Skin epidermis (tissue), 12 donors: ENCODE measurements around the gene LAGE3.

Experiments
- H3K27ac ChIP-seq, 21 experiments: fragments of 200-600 bp; sonication (generic) in 11 of 21; one replicate each; pipeline ENCODE4 v1.5.0; 2020; ENCODE audit warnings: mild to moderate bottlenecking in 3 of 21, inconsistent platforms in 2 of 21, moderate library complexity in 2 of 21
- H3K4me3 ChIP-seq, 7 experiments: fragments of 200-600 bp; sonication (generic) in 2 of 7; one replicate each; pipeline ENCODE4 v1.5.0; 2020; ENCODE audit warnings: inconsistent platforms in 2 of 7, mild to moderate bottlenecking in 2 of 7, moderate library complexity in 1 of 7

The LAGE3 gene

GRCh38 chrX:154440623-154441357 lies 38.3 kb downstream of the LAGE3 start:
- H3K27ac ChIP-seq: no peak overlapping the region
- H3K4me3 ChIP-seq: no peak overlapping the region

- no peak overlapping the region for H3K4me3 ChIP-seq
- no peak overlapping the region for H3K27ac ChIP-seq
These were observed 39.2 kb downstream of the LAGE3 start for GRCh38 chrX:154439841-154440240.

GRCh38 chrX:154437971-154438893 lies 40.8 kb downstream of the LAGE3 start:
- Histone ChIP-seq H3K4me3 (peak overlapping the region; percentile 56 to 80 (median 66)), H3K27ac (peak overlapping the region in 16 of 21 experiments; percentile 75 to 98 (median 93))

- H3K27ac ChIP-seq: peak within 1 kb of the TSS; percentile 75 to 100 (median 93)
These were observed 41.9 kb downstream of the LAGE3 start, which contains the start of gene GDI1 for GRCh38 chrX:154436983-154437752. TSS of gene GDI1 (plus strand) at chrX:154437154. CDS start at chrX:154437255, 101 bp downstream.

GRCh38 chrX:154436374-154436982 lies 42.6 kb downstream of the LAGE3 start:
- peak overlapping the region; percentile 56 to 80 (median 66) for H3K4me3 ChIP-seq
- peak overlapping the region; percentile 75 to 100 (median 93) for H3K27ac ChIP-seq

More at GRCh38 chrX:154436983-154437752, 41.9 kb downstream of the LAGE3 start, which contains the start of gene GDI1:
- peak within 1 kb of the TSS; percentile 56 to 80 (median 66) for H3K4me3 ChIP-seq

- no peak overlapping the region for H3K27ac ChIP-seq
- no peak overlapping the region for H3K4me3 ChIP-seq
These were observed 43.8 kb downstream of the LAGE3 start for GRCh38 chrX:154435171-154435733.

GRCh38 chrX:154434394-154435168 lies 44.5 kb downstream of the LAGE3 start:
- Histone ChIP-seq H3K27ac (no peak overlapping the region), H3K4me3 (no peak overlapping the region)

GRCh38 chrX:154433605-154434004 lies 45.5 kb downstream of the LAGE3 start:
- Histone ChIP-seq H3K27ac (no peak overlapping the region), H3K4me3 (no peak overlapping the region)

GRCh38 chrX:154432210-154432609 lies 46.9 kb downstream of the LAGE3 start:
- Histone ChIP-seq H3K4me3 (no peak overlapping the region), H3K27ac (peak overlapping the region in 4 of 21 experiments; percentile 16 to 42 (median 26))

- Histone ChIP-seq H3K27ac (peak overlapping the region in 8 of 21 experiments; percentile 16 to 62 (median 50)), H3K4me3 (no peak overlapping the region)
These were observed 47.7 kb downstream of the LAGE3 start for GRCh38 chrX:154431341-154431740.

- Histone ChIP-seq H3K4me3 (no peak overlapping the region), H3K27ac (peak overlapping the region in 9 of 21 experiments; percentile 6 to 62 (median 51))
These were observed 48.2 kb downstream of the LAGE3 start for GRCh38 chrX:154430916-154431315.

- no peak overlapping the region for H3K4me3 ChIP-seq
- H3K27ac ChIP-seq: peak overlapping the region in 8 of 21 experiments; percentile 6 to 62 (median 52)
These were observed 48.6 kb downstream of the LAGE3 start for GRCh38 chrX:154430479-154430878.

- H3K4me3 ChIP-seq: peak overlapping the region in 4 of 7 experiments; percentile 54 to 72 (median 70)
- peak overlapping the region in 3 of 21 experiments; percentile 83 to 88 (median 85) for H3K27ac ChIP-seq
These were observed 49.4 kb downstream of the LAGE3 start for GRCh38 chrX:154429711-154430110.

- Histone ChIP-seq H3K4me3 (peak within 1 kb of the TSS; percentile 54 to 88 (median 70)), H3K27ac (peak within 1 kb of the TSS; percentile 64 to 88 (median 83))
These were observed 50.6 kb downstream of the LAGE3 start, which contains the start of gene ATP6AP1 for GRCh38 chrX:154428176-154429171. TSS of gene ATP6AP1 (plus strand) at chrX:154428677. CDS start at chrX:154428693, 16 bp downstream.
